GM20000 (cell line): Measurements from ENCODE around the gene ST6GALNAC1.

Experiments used
- DNase-seq: peaks from one replicate; pipeline ENCODE4 v3.0.0; 2012; ENCODE audit warnings: low spot score
- TF ChIP-seq, protein P1 (sequence below): IDR thresholded peaks from 2 replicates; pipeline ENCODE4 v1.5.1; 2012; ENCODE audit warnings: mild to moderate bottlenecking, control low read depth; ENCODE audit errors: extremely low read depth, missing control alignments

ST6GALNAC1 gene

DNA sequence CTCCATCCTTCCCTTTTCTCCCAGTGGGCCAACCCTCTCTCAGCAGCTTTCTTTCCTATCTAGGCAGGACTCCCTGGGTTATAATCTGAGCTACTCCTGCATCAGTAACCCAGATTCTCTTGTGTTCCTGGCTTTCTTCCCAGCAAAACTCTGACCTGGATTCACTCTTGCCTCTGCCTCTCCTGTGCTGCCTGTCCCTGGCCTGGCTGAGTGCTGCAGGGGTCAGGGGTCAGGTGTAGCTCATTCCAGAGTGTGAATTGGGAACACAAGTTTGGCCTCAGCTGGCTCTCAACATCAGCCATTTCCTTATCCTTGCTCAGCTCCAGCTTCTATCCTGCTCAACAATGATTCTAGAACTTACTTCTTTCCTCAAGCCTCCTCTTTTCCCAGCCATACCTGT, 55.4 kb downstream of the ST6GALNAC1 start:
- TF ChIP-seq, protein P1, sequence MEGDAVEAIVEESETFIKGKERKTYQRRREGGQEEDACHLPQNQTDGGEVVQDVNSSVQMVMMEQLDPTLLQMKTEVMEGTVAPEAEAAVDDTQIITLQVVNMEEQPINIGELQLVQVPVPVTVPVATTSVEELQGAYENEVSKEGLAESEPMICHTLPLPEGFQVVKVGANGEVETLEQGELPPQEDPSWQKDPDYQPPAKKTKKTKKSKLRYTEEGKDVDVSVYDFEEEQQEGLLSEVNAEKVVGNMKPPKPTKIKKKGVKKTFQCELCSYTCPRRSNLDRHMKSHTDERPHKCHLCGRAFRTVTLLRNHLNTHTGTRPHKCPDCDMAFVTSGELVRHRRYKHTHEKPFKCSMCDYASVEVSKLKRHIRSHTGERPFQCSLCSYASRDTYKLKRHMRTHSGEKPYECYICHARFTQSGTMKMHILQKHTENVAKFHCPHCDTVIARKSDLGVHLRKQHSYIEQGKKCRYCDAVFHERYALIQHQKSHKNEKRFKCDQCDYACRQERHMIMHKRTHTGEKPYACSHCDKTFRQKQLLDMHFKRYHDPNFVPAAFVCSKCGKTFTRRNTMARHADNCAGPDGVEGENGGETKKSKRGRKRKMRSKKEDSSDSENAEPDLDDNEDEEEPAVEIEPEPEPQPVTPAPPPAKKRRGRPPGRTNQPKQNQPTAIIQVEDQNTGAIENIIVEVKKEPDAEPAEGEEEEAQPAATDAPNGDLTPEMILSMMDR = no peak
- no peak for DNase-seq

DNA sequence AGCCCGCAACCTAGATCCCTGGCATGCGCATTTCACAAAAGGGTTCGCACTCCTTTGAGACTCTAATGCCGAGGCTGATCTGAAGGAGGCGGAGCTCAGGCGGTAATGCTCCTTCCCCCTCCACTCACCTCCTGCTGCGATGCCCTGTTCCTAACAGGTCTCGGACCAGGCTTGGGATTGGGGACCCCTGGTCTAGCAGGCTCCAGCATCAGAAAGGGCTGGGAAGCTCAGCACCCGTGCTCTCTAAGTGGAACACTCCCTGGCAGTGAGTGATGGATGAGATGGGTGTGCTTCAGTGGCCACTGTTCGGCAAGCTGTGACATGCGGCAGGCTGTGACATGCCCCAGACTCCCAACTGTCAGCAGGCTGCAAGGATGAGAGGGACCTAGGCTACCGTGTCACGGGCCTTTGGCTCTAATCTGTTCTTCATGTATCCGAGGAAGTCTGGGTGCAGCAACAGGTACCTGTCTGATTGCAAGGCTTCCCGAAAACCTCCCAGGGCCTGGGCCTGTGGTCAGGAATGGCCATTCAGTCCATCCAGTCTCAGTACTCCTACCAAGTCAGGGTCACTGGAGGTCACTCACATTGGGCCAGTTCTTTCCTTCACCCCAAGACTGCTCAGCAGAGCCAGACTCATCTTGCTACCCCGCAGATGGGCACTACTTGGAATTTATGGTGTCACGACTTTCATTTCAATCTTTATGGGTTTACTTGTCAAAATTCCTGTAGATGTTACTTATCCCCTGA, 56.6 kb downstream of the ST6GALNAC1 start:
- no peak for DNase-seq
- TF ChIP-seq, protein P1 = no peak

DNA sequence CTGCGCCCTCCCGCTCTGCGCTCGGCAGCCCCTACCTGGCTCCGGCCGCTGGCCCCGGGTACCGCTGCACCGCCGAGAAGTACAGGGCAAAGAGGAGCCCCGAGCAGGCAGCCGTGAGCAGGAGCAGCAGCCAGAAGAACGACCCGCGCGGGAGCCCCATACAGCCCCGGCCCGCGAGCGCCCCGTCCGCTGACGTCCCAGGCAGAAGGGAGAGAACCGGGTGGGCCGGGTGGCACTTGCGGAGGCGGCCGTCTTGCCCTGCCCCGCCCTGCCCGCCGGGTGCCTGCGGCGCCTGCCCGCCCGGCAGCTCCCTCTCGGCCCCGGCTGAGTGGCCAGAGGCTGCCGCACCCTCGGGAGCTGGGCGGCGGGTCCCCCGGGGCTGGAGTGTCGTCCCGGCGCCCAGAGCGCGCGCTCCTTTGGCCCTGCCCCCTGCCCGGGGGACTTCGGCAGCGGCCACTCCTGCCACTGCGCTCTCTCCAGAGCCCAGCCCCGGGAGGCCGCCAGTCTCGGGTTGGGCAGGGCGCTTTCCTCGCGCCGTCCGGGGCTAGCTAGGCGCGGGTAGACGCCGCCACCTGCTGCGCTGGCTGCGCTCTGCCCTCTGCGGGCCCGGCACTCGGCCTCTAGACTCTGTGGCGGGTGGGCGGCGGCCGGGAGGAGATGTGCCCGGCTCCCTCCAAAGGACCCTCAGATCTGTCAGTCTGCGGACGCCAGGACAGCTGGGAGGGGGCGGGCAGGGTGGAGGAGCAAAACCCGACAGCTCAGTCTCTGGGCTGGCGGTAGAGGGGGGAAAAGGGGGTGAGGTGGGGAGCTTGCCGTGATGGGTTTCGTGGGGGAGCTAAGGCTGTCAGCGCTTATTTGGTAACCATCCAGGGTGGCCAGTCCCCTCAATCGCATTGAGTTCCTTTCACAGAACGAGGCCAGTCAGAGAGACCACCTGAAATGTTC, 57.6 kb downstream of the ST6GALNAC1 start, which contains the start of gene ST6GALNAC2:
TSS of gene ST6GALNAC2 (minus strand) at position 212 of the 945 bp plus-strand sequence. CDS start at position 160, 52 bp downstream.
- peak; percentile 63 for DNase-seq
- TF ChIP-seq, protein P1 = peak; percentile 4

DNA sequence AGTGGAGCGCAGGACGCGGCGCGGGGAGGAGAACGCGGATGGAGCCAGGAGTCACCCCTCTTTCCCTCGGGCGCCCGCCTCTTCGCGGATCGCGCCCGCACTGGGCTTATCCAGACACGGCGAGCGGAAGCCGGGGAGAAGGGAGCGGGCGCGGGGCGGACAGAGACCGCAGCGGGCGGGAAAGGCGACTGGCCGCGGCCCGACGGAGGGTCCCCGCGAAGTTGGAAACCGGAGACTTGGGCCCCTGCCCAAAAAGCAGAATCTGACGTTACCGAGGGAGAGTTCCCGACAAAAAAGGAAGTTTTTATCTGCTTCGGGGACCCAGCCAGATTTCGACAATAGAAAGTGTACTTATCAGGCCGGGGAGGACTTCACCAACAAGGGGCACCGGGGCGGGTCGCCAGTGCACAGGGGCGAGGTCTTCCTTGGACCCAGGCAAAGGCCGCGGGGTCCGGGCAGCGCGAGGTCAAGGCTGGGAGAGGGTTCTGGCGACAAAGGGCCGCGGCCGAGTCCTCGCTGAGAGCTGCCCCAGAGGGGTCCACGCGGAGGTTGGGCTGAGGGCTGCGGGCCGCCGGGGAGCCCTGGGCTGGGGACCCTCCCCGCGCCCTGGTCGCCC, 58.4 kb downstream of the ST6GALNAC1 start:
- TF ChIP-seq, protein P1 = no peak
- DNase-seq = no peak

DNA sequence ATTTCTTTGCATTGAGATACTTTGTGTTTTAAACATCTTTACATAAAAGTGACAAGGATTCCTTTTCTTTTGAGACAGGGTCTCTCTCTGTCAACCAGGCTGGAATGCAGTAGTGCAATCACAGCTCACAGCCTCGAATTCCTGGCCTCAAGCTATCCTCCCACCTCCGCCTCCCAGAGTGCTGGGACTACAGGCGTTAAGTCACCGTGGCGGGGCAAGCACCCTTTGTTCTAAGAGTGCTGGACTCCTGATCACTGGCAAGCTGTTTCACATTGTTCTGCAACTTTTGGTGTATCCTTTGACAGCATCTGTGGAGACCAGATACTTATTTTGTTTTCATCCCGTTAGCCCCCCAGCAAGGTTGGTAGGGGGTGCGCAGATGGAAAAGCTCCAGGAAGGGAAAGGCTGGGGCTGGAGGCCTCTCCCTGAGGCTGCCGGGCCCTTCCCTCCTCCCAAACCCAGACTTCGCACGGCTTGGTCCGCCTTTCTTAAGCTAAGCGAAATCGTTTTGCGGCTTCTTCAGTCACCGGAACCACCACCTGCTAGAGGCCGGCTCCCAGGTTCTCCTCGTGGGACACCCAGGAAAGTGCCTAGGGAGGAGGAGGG, 59.0 kb downstream of the ST6GALNAC1 start:
- TF ChIP-seq, protein P1 = no peak

DNA sequence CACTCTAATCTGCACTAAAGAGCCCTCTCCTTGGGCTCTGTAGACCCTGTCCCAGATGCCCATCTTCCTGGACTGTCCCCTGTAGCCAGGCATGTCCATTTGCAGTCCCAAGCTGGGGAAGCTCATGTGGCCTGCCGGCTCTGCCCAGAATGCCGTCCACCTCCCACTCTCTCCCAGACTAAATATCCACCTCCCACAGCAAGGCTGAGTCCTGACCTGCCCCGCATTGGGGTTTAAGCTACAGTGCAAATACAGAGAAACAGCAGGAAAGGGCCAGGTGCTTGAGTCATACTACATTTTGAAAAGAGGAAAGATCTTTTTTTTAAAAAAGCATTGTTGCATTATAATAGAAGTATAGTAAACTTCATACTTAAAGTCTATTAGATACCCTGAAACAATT, 60.9 kb downstream of the ST6GALNAC1 start:
- DNase-seq = no peak
- TF ChIP-seq, protein P1 = no peak

More for the DNA sequence above, 59.0 kb downstream of the ST6GALNAC1 start:
- DNase-seq = peak; percentile 45
